MCF 10A (cell line): ENCODE data around the gene PAGR1. TPM values are rescaled to one million over a fixed set of nuclear protein-coding genes. Genes with fewer than 3 reads are reported as not detected.

Experiments
- Bru-seq: library from RNA; stranded (reverse); fragments of 400-500 nt; gene quantifications from one replicate; lab custom pipeline; 2021; lab: Mats Ljungman, UMichigan
- BruChase-seq, 2 experiments: library from RNA; stranded (reverse); fragments of 400-500 nt; gene quantifications; one replicate each; lab custom pipeline; 2021; lab: Mats Ljungman, UMichigan
- BruUV-seq: library from RNA; stranded (reverse); fragments of 400-500 nt; replicated peaks from 2 replicates; lab custom pipeline; 2021; lab: Mats Ljungman, UMichigan
- CTCF ChIA-PET: fragments of 300-600 bp; sonication (Branson Sonifier 250); formaldehyde crosslinking; extraction: SDS; loops from one replicate; lab custom pipeline; 2021; ENCODE audit warnings: antibody characterized with exemption, inconsistent platforms; lab: Yijun Ruan, JAX
- POLR2A ChIA-PET: fragments of 300-600, 350-650 bp; sonication (Branson Sonifier 250); formaldehyde crosslinking; extraction: SDS; loops from one replicate; lab custom pipeline; 2020; ENCODE audit warnings: antibody characterized with exemption, inconsistent platforms; lab: Yijun Ruan, JAX
- DNase-seq: peaks from one replicate; pipeline ENCODE4 v3.0.0-alpha.2; 2018; ENCODE audit not compliant: unreplicated experiment
- H3K27ac Mint-ChIP-seq: one replicate; pipeline ENCODE4 v1.8.0; 2022; ENCODE audit warnings: mild to moderate bottlenecking, low read depth, mixed read lengths; ENCODE audit not compliant: unreplicated experiment
- H3K27me3 Mint-ChIP-seq: one replicate; pipeline ENCODE4 v1.8.0; 2022; ENCODE audit warnings: mixed read lengths; ENCODE audit not compliant: insufficient read depth, unreplicated experiment
- H3K36me3 Mint-ChIP-seq: one replicate; pipeline ENCODE4 v1.8.0; 2022; ENCODE audit warnings: mild to moderate bottlenecking, moderate library complexity, mixed read lengths; ENCODE audit not compliant: insufficient read depth, unreplicated experiment
- H3K4me1 Mint-ChIP-seq: one replicate; pipeline ENCODE4 v1.8.0; 2022; ENCODE audit warnings: mixed read lengths; ENCODE audit not compliant: insufficient read depth, unreplicated experiment
- H3K4me3 Mint-ChIP-seq: one replicate; pipeline ENCODE4 v1.8.0; 2022; ENCODE audit warnings: mild to moderate bottlenecking, moderate library complexity, mixed read lengths; ENCODE audit not compliant: unreplicated experiment
- H3K9me3 Mint-ChIP-seq: one replicate; pipeline ENCODE4 v1.8.0; 2022; ENCODE audit warnings: mixed read lengths; ENCODE audit not compliant: unreplicated experiment
- intact Hi-C: fragments of 100-400 bp; cut with micrococcal nuclease; formaldehyde crosslinking; loops from 2 replicates; pipeline ENCODE4 v1.14.1; 2022
- long read RNA-seq: library from polyadenylated mRNA; stranded (forward); transcript quantifications from one replicate; pipeline ENCODE4 v2.0.0, GENCODE V29; 2022
- total RNA-seq: library from RNA; stranded (reverse); gene quantifications from 2 replicates; pipeline ENCODE4 v1.2.3, GENCODE V29; 2022
- TF ChIP-seq, protein P1 (sequence below): fragments of 200-600 bp; IDR thresholded peaks from one replicate; pipeline ENCODE4 v1.8.0; 2022; ENCODE audit warnings: antibody characterized with exemption, mild to moderate bottlenecking; ENCODE audit not compliant: unreplicated experiment

PAGR1 gene
- 21.3 and 25.0 TPM in 2 replicates for total RNA-seq
- percentile 63 among the genes with signal in this experiment for Bru-seq, nascent RNA
- BruChase-seq, experiment 1, labeled RNA remaining after a 6-hour chase, result percentile 82 among the genes with signal in this experiment
- percentile 83 among the genes with signal in this experiment for BruChase-seq, experiment 2, labeled RNA remaining after a 2-hour chase
- long read RNA-seq, transcript PAGR1-201 (3 exons, 1,702 nt), result major isoform, 154 of 154 reads
- long read RNA-seq, partial matches to known transcripts, result 0 of 154 reads
- long read RNA-seq, other reads (novel, unspliced or antisense), result 0 of 154 reads

DNA sequence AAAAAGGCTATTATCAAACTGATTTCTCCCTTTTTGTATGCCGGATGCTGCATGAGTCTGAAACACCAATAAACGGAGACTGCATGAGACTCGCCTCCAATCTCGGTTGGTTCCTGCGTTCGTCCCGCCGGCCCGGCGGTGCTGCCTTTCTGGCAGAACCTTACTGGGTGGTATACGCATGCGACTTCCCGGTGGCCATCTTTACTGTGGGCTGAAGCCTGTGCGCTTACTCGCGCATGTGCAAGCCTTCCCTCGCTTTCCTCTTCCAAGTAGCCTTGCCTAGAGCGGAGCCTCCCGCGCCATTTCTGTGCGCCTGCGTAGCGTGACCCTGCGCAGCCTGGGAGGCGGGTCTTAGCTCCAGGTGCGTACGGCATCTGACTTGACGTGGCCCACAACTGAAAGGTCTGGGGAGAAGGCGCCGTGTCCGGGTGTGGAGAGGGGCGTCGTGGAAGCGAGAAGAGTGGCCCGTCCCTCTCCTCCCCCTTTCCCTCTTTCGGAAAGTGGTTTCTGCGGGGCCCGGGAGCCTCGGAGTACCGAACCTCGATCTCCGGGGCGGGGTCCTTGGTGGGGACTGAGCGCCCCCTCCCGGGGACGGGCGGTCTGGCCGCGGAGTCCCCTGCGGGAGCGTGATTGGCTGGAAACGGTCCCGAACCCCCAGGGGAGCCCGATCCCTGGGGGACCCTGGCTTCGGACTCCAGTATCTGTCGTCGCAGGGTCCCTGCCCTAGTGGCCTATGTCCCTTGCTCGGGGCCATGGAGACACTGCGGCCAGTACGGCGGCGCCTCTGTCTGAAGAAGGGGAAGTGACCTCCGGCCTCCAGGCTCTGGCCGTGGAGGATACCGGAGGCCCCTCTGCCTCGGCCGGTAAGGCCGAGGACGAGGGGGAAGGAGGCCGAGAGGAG, at the start of gene PAGR1:
Gene PAGR1, plus strand, starts transcription at position 360 of the 901 bp plus-strand sequence. Its CDS starts 374 bp downstream, at position 734.
- Mint-ChIP-seq H3K36me3 (peaks cover 30% of the 10 kb centered on the region), H3K27me3 (no peaks in the 10 kb centered on the region), H3K9me3 (no peaks in the 10 kb centered on the region), H3K4me1 (peaks cover 38% of the 10 kb centered on the region), H3K4me3 (peak within 1 kb of the TSS; percentile 89), H3K27ac (peak within 1 kb of the TSS; percentile 94)
- DNase-seq, result peak; percentile 98
- TSS peak; percentile 22 for BruUV-seq
- TF ChIP-seq, protein P1, sequence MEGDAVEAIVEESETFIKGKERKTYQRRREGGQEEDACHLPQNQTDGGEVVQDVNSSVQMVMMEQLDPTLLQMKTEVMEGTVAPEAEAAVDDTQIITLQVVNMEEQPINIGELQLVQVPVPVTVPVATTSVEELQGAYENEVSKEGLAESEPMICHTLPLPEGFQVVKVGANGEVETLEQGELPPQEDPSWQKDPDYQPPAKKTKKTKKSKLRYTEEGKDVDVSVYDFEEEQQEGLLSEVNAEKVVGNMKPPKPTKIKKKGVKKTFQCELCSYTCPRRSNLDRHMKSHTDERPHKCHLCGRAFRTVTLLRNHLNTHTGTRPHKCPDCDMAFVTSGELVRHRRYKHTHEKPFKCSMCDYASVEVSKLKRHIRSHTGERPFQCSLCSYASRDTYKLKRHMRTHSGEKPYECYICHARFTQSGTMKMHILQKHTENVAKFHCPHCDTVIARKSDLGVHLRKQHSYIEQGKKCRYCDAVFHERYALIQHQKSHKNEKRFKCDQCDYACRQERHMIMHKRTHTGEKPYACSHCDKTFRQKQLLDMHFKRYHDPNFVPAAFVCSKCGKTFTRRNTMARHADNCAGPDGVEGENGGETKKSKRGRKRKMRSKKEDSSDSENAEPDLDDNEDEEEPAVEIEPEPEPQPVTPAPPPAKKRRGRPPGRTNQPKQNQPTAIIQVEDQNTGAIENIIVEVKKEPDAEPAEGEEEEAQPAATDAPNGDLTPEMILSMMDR, result peak; percentile 94
- CTCF ChIA-PET, result interaction anchor here (0.6 to 5.9 kb wide), 14 partner anchors 8 to 237 kb away, joined by 3 to 50 read pairs (median 4); partner anchors contain the start of gene MAZ
- POLR2A ChIA-PET, result interaction anchor here (0.5 to 7.9 kb wide), 21 partner anchors 8 to 842 kb away, joined by 3 to 120 read pairs (median 4); partner anchors contain the start of genes ASPHD1, FBRS, HIRIP3 and KCTD13
- intact Hi-C loops, result loop anchor here (1.0 to 2.0 kb wide), 2 partner anchors 26 to 115 kb away; partner anchors contain the start of gene KIF22

DNA sequence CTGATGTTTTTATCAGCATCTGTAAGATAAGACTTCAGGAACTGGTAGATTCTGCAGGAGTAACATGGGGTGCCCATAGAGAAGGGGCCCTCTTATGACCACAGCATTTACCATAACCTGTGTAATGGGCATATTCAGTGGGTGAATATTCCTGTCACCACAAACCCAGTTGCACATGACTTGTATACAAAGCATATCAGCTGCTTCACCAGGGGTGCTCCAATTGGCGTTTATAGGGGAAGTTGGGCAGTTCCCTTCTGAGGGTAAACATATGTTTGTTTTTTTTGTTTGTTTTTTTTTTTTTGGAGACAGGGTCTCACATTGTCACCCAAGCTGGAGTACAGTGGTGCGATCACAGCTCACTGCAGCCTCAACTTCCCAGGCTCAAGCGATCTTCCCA, 49.4 kb upstream of the PAGR1 start:
- no TSS peak for BruUV-seq
- TF ChIP-seq, protein P1, result no peak
- H3K9me3 Mint-ChIP-seq, result no peaks in the 10 kb centered on the region
- no peak for DNase-seq
- no peaks in the 10 kb centered on the region for H3K4me1 Mint-ChIP-seq
- ChIA-PET POLR2A (no interaction called here), CTCF (interaction anchor here (0.6 to 0.9 kb wide), 3 partner anchors 66 to 266 kb away, joined by 3 to 4 read pairs (median 3); no protein-coding TSS in a partner anchor)
- H3K4me3 Mint-ChIP-seq, result no peak overlapping the region
- H3K36me3 Mint-ChIP-seq, result no peaks in the 10 kb centered on the region
- intact Hi-C loops, result no loop called here
- H3K27me3 Mint-ChIP-seq, result no peaks in the 10 kb centered on the region
- no peak overlapping the region for H3K27ac Mint-ChIP-seq

DNA sequence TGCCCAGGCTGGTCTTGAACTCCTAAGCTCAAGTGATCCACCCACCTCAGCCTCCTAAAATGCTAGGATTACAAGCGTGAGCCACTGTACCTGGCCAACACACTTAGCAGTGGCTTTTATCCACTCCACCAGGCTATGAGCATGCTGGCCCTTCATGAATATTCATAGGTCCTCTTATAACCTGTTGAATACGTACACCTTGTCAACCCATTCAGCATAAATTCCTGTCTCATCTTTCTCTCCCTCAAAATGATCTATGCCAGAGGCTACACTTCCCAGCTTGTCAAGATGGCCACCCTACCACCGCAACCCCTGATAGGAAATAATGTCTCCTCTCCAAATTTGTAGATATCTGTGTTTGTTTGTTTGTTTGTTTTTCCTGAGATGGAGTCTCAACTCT, 48.9 kb upstream of the PAGR1 start:
- Mint-ChIP-seq H3K36me3 (no peaks in the 10 kb centered on the region), H3K27ac (no peak overlapping the region), H3K9me3 (no peaks in the 10 kb centered on the region), H3K27me3 (no peaks in the 10 kb centered on the region), H3K4me3 (no peak overlapping the region), H3K4me1 (no peaks in the 10 kb centered on the region)
- BruUV-seq, result no TSS peak
- TF ChIP-seq, protein P1, result no peak
- ChIA-PET POLR2A (interaction anchor here (0.9 to 1.6 kb wide), 2 partner anchors 24 to 78 kb away, joined by 3 to 4 read pairs; partner anchors contain the start of gene KIF22), CTCF (interaction anchor here (0.8 to 0.9 kb wide), 2 partner anchors 67 to 79 kb away, joined by 3 to 4 read pairs; no protein-coding TSS in a partner anchor)
- no peak for DNase-seq
- intact Hi-C loops, result no loop called here
